ENCODE measurements around the gene TNRC6A.

DNA sequence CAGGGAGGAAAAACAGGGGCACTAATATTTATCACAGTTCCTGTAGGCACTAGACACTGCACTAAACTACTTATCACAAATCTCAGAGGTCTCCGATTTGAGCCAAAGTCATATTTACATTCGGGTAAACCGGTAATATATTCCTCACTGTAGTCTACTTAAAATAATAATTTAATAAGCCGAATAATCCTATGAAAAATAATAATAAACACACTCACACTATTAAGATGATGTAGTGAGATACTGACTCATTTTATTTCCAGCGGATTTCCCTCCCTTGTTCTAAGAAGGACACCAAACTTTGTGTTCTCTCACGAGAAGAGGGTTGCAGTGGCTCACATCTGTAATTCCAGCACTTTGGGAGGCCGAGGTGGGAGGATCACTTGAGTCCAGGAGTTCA lies 36.6 kb upstream of the TNRC6A start:
- TF ChIP-seq, protein P1, sequence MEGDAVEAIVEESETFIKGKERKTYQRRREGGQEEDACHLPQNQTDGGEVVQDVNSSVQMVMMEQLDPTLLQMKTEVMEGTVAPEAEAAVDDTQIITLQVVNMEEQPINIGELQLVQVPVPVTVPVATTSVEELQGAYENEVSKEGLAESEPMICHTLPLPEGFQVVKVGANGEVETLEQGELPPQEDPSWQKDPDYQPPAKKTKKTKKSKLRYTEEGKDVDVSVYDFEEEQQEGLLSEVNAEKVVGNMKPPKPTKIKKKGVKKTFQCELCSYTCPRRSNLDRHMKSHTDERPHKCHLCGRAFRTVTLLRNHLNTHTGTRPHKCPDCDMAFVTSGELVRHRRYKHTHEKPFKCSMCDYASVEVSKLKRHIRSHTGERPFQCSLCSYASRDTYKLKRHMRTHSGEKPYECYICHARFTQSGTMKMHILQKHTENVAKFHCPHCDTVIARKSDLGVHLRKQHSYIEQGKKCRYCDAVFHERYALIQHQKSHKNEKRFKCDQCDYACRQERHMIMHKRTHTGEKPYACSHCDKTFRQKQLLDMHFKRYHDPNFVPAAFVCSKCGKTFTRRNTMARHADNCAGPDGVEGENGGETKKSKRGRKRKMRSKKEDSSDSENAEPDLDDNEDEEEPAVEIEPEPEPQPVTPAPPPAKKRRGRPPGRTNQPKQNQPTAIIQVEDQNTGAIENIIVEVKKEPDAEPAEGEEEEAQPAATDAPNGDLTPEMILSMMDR (conservative IDR thresholded peaks at IDR 0.05; ENCODE audit: low read depth, low read length) = no peak
- no peak for TF ChIP-seq EZH2 (IDR thresholded peaks at IDR 0.05; ENCODE audit: low read length, unreplicated experiment)

Data from PC-3 (cell line).